NCI-H2227 (cell line): Measurements from ENCODE around the gene ZNF496.
"Not testable (repeated sequence)": the region's sequence is repeated elsewhere in the genome, so short reads cannot be mapped to it uniquely, and the experiment has no call there.

ENCODE experiments used
- DNase-seq: peaks from one replicate; lab custom pipeline; 2025; ENCODE audit not compliant: unreplicated experiment; lab: John Stamatoyannopoulos, UW

Gene ZNF496

GRCh38 chr1:247359559-247359958 lies 27.9 kb upstream of the ZNF496 start:
- DNase-seq = no peak

- DNase-seq = no peak
Observed at GRCh38 chr1:247358920-247359319, 27.3 kb upstream of the ZNF496 start.

- DNase-seq = no peak
Observed at GRCh38 chr1:247357781-247358211, 26.1 kb upstream of the ZNF496 start.

GRCh38 chr1:247357052-247357780 lies 25.5 kb upstream of the ZNF496 start:
- DNase-seq = no peak

- not testable (repeated sequence) for DNase-seq
Observed at GRCh38 chr1:247355160-247355559, 23.5 kb upstream of the ZNF496 start.

- DNase-seq = no peak
Observed at GRCh38 chr1:247352175-247352574, 20.5 kb upstream of the ZNF496 start.

GRCh38 chr1:247350587-247350986 lies 18.9 kb upstream of the ZNF496 start:
- DNase-seq = no peak

- DNase-seq = no peak
Observed at GRCh38 chr1:247347477-247348222, 16.0 kb upstream of the ZNF496 start.

- DNase-seq = no peak
Observed at GRCh38 chr1:247345881-247346280, 14.2 kb upstream of the ZNF496 start.

- no peak for DNase-seq
Observed at GRCh38 chr1:247343801-247344200, 12.1 kb upstream of the ZNF496 start.

GRCh38 chr1:247338723-247339275 lies 7.1 kb upstream of the ZNF496 start:
- no peak for DNase-seq

GRCh38 chr1:247337961-247338360 lies 6.3 kb upstream of the ZNF496 start:
- no peak for DNase-seq

GRCh38 chr1:247337250-247337746 lies 5.6 kb upstream of the ZNF496 start:
- no peak for DNase-seq

- DNase-seq = no peak
Observed at GRCh38 chr1:247336390-247336789, 4.7 kb upstream of the ZNF496 start.

GRCh38 chr1:247335882-247336281 lies 4.2 kb upstream of the ZNF496 start:
- DNase-seq = no peak

GRCh38 chr1:247334378-247335133 lies 2.9 kb upstream of the ZNF496 start:
- no peak for DNase-seq

GRCh38 chr1:247332623-247333361 lies 1.1 kb upstream of the ZNF496 start:
- DNase-seq = no peak

- DNase-seq = peak; percentile 68
Observed at GRCh38 chr1:247332215-247332622, 552 bp upstream of the ZNF496 start.

- peak; percentile 86 for DNase-seq
Observed at GRCh38 chr1:247331172-247331524, 519 bp downstream of the ZNF496 start.

GRCh38 chr1:247330548-247331171 lies 1.0 kb downstream of the ZNF496 start:
- no peak for DNase-seq
